ENCODE data around the gene SORBS1.

- no peak for TF ChIP-seq CTCF (IDR thresholded peaks at IDR 0.05; ENCODE audit: insufficient read depth, low read length, poor library complexity, severe bottlenecking)
- no peak for TF ChIP-seq EZH2phosphoT487 (conservative IDR thresholded peaks at IDR 0.05; ENCODE audit: low read length)
These were observed 274.5 kb downstream of the SORBS1 start for GRCh38 chr10:95286707-95287106.

All from SU-DHL-6 (cell line).